A549 (cell line): ENCODE data around the gene SWAP70. TPM values are rescaled to one million over a fixed set of nuclear protein-coding genes. Genes with fewer than 3 reads are reported as not detected.

Experiments
- ATAC-seq, 2 experiments: fragments of 200-7000 bp in 1 of 2; fragments of >200 bp in 1 of 2; cut with Nextera tagmentation in 1 of 2; cut with Tn5 transposase in 1 of 2; 3 replicates each; pipeline versions ENCODE4 v1.8.0 to v1.9.1; 2018 to 2020; ENCODE audit warnings: mild to moderate bottlenecking in 1 of 2, moderate library complexity in 1 of 2
- CTCF ChIA-PET: fragments of 300-600 bp; sonication (Branson Sonifier 250); formaldehyde crosslinking; extraction: SDS; loops from one replicate; lab custom pipeline; 2021; ENCODE audit warnings: antibody characterized with exemption, inconsistent platforms; lab: Yijun Ruan, JAX
- POLR2A ChIA-PET: fragments of 350-600 bp; formaldehyde crosslinking; extraction: SDS; loops from one replicate; lab custom pipeline; 2021; ENCODE audit warnings: antibody characterized with exemption, inconsistent platforms; lab: Yijun Ruan, JAX
- DNase-seq, 2 experiments: peaks; one replicate each; pipeline versions ENCODE4 v3.0.0 to v3.0.0-alpha.2; 2011 to 2016; ENCODE audit warnings: low read depth in 1 of 2, low spot score in 1 of 2
- FAIRE-seq: peaks from 2 replicates; lab custom pipeline; 2011; peaks lifted over from hg19 to GRCh38; lab: Jason Lieb, UNC
- H3K27ac ChIP-seq, 2 experiments: fragments of >200 bp; sonication (Bioruptor Twin); formaldehyde crosslinking; 3 replicates each; pipeline ENCODE4 v1.5.1; 2016 to 2017
- H3K4me1 ChIP-seq: fragments of >200 bp; sonication (Bioruptor Twin); formaldehyde crosslinking; 3 replicates; pipeline ENCODE4 v1.6.1; 2016
- H3K4me2 ChIP-seq: fragments of >200 bp; sonication (Bioruptor Twin); formaldehyde crosslinking; 3 replicates; pipeline ENCODE4 v1.6.1; 2016
- H3K4me3 ChIP-seq: fragments of >200 bp; sonication (Bioruptor Twin); formaldehyde crosslinking; 3 replicates; pipeline ENCODE4 v1.5.1; 2016
- H3K9me3 ChIP-seq: fragments of >200 bp; sonication (Bioruptor Twin); formaldehyde crosslinking; 3 replicates; pipeline ENCODE4 v1.6.1; 2016
- CHD4 ChIP-seq: fragments of 200-600 bp; sonication (generic); IDR thresholded peaks from 2 replicates; pipeline ENCODE4 v1.6.1; 2016; ENCODE audit warnings: antibody characterized with exemption, mild to moderate bottlenecking, borderline replicate concordance
- CTCF ChIP-seq: fragments of >200 bp; sonication (Bioruptor Twin); formaldehyde crosslinking; IDR thresholded peaks from 3 replicates; pipeline ENCODE4 v1.5.1; 2016
- EHMT2 ChIP-seq: fragments of 200-600 bp; sonication (generic); IDR thresholded peaks from 2 replicates; pipeline ENCODE4 v1.6.1; 2016; ENCODE audit warnings: antibody characterized with exemption, low read depth, mild to moderate bottlenecking, moderate library complexity
- EP300 ChIP-seq, 2 experiments: fragments of >200 bp; sonication (Bioruptor Twin); formaldehyde crosslinking; IDR thresholded peaks; 2 replicates in 1 of 2; 3 replicates in 1 of 2; pipeline ENCODE4 v1.6.1; 2016 to 2017
- ESRRA ChIP-seq: fragments of 150-350 bp; IDR thresholded peaks from 2 replicates; pipeline ENCODE4 v1.6.1; 2014; ENCODE audit warnings: mild to moderate bottlenecking, low read length, borderline replicate concordance
- HES2 ChIP-seq: fragments of >200 bp; sonication (Bioruptor Twin); formaldehyde crosslinking; IDR thresholded peaks from 2 replicates; pipeline ENCODE4 v1.6.1; 2016
- HMGXB4 ChIP-seq: fragments of 250-450 bp; sonication (Bioruptor Pico); IDR thresholded peaks from 2 replicates; pipeline ENCODE4 v1.5.0; 2021; ENCODE audit warnings: mild to moderate bottlenecking, moderate library complexity, borderline replicate concordance
- JUN ChIP-seq, 2 experiments: fragments of >200 bp; sonication (Bioruptor Twin); formaldehyde crosslinking; IDR thresholded peaks; 2 replicates in 1 of 2; 3 replicates in 1 of 2; pipeline ENCODE4 v1.6.1; 2016 to 2017
- MYC ChIP-seq: IDR thresholded peaks from 2 replicates; pipeline ENCODE4 v1.6.1; 2012; ENCODE audit warnings: mild to moderate bottlenecking, inconsistent platforms, low read length, improper control_type of control experiment, borderline replicate concordance
- PHF8 ChIP-seq: fragments of 200-600 bp; sonication (generic); IDR thresholded peaks from 2 replicates; pipeline ENCODE4 v1.6.1; 2016; ENCODE audit warnings: low read depth, mild to moderate bottlenecking, antibody characterized with exemption, moderate library complexity, borderline replicate concordance
- POLR2A ChIP-seq: IDR thresholded peaks from 2 replicates; pipeline ENCODE4 v1.6.1; 2012; ENCODE audit warnings: mild to moderate bottlenecking, low read length
- RAD21 ChIP-seq, 2 experiments: fragments of >200 bp in 1 of 2; sonication (Bioruptor Twin) in 1 of 2; formaldehyde crosslinking in 1 of 2; IDR thresholded peaks in 1 of 2; conservative IDR thresholded peaks in 1 of 2; 2 replicates in 1 of 2; 3 replicates in 1 of 2; pipeline ENCODE4 v1.6.1; 2012 to 2018; ENCODE audit warnings: inconsistent platforms in 1 of 2
- RNF2 ChIP-seq: fragments of 200-600 bp; sonication (generic); IDR thresholded peaks from 2 replicates; pipeline ENCODE4 v1.6.1; 2016; ENCODE audit warnings: low read depth, mild to moderate bottlenecking, antibody characterized with exemption, moderate library complexity, borderline replicate concordance
- SMC3 ChIP-seq: fragments of >200 bp; sonication (Bioruptor Twin); formaldehyde crosslinking; IDR thresholded peaks from 3 replicates; pipeline ENCODE4 v1.6.1; 2018; ENCODE audit warnings: inconsistent platforms
- TFCP2L1 ChIP-seq: fragments of 250-450 bp; sonication (Bioruptor Pico); IDR thresholded peaks from 2 replicates; pipeline ENCODE4 v1.5.0; 2021; ENCODE audit warnings: mild to moderate bottlenecking
- TP53 ChIP-seq: fragments of 250-450 bp; sonication (Bioruptor Pico); IDR thresholded peaks from 2 replicates; pipeline ENCODE4 v1.5.0; 2021; ENCODE audit warnings: mild to moderate bottlenecking, moderate library complexity
- ZNF302 ChIP-seq: fragments of 250-450 bp; sonication (Bioruptor Pico); IDR thresholded peaks from 2 replicates; pipeline ENCODE4 v1.9.0; 2021; ENCODE audit warnings: inconsistent platforms, mild to moderate bottlenecking, moderate library complexity
- ZSCAN20 ChIP-seq: fragments of 250-450 bp; sonication (Bioruptor Pico); IDR thresholded peaks from 2 replicates; pipeline ENCODE4 v1.8.0; 2022; ENCODE audit warnings: mild to moderate bottlenecking, moderate library complexity
- WGBS: methylation state at CpG from one replicate; pipeline ENCODE4 v1.1.6; 2017; ENCODE audit errors: missing lambda C conversion rate; 5-methylcytosine and 5-hydroxymethylcytosine counted together
- polyA plus RNA-seq, 4 experiments: library from polyadenylated mRNA; depleted of rRNA in 3 of 4; stranded (reverse); fragments of >200 nt; fragmentation: RNase III in 1 of 4; extraction: RNeasy Plus Mini Kit Qiagen cat#74134 plus additional on column Dnase treatment in 1 of 4; gene quantifications; 2 replicates in 3 of 4; 3 replicates in 1 of 4; pipeline ENCODE4 v1.2.3, GENCODE V29; 2011 to 2017
- TF ChIP-seq, protein P1 (sequence below): IDR thresholded peaks from 2 replicates; pipeline ENCODE4 v1.6.1; 2012

Gene SWAP70
- polyA plus RNA-seq, 2 of the 4 experiments (the other 2 are of a cell fraction), result 24.5 to 25.5 TPM

- ChIA-PET CTCF (interaction anchor here (0.9 to 4.7 kb wide), 5 partner anchors 9 to 610 kb away, joined by 3 to 29 read pairs (median 10); no protein-coding TSS in a partner anchor), POLR2A (interaction anchor here (0.6 to 1.0 kb wide), 2 partner anchors 153 to 551 kb away, joined by 3 read pairs; no protein-coding TSS in a partner anchor)
- ATAC-seq, result no peak
- 96% methylated on average over 5 of the region's 5 CpGs for WGBS
- no peaks in the 10 kb centered on the region for H3K9me3 ChIP-seq
- no peak for FAIRE-seq
- H3K4me3 ChIP-seq, result no peak overlapping the region
- TF ChIP-seq EP300 (IDR thresholded peaks at IDR 0.05) (no peak), HMGXB4 (CRISPR knock-in tag) (no peak), HES2 (no peak), TFCP2L1 (no peak), ZNF302 (CRISPR knock-in tag) (no peak)
- H3K4me2 ChIP-seq, result no peak overlapping the region
- H3K27ac ChIP-seq, result peak overlapping the region in 1 of 2 experiments; percentile 95; a peak in 3 of 6 replicates
- no peak for DNase-seq
- H3K4me1 ChIP-seq, result peaks cover 56% of the 10 kb centered on the region
These were observed 92.6 kb downstream of the SWAP70 start for GRCh38 chr11:9756461-9756860.

DNA sequence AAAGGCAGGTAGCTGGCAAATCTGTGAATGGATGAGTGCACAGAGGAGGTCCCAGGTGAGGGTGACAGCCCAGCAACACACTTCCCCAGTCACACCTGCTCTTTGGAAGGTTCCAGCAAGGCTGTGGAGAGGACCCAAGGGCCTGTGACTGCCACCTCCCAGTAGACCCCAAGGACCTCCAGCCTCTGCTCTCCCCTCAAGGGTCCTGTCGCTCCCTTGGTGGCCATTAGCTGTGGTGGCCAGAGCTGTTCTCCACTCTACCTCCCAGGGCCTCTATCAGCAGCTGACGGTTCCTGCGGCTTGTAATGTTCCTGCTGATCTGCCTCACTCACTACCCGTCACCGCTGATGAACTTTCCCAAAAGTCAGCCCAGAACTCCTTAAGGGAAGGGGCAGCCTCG, 93.0 kb downstream of the SWAP70 start:
- no peak for ATAC-seq
- Histone ChIP-seq H3K4me1 (peaks cover 55% of the 10 kb centered on the region), H3K27ac (peak overlapping the region in 1 of 2 experiments; percentile 95; a peak in 3 of 6 replicates), H3K4me3 (no peak overlapping the region), H3K4me2 (no peak overlapping the region), H3K9me3 (no peaks in the 10 kb centered on the region)
- 98% methylated on average over 6 of the region's 6 CpGs for WGBS
- ChIA-PET CTCF (interaction anchor here (0.9 to 4.7 kb wide), 5 partner anchors 10 to 610 kb away, joined by 3 to 29 read pairs (median 10); no protein-coding TSS in a partner anchor), POLR2A (interaction anchor here (0.6 to 1.0 kb wide), 2 partner anchors 153 to 551 kb away, joined by 3 read pairs; no protein-coding TSS in a partner anchor)
- TF ChIP-seq RNF2, result no peak
- TF ChIP-seq JUN (IDR thresholded peaks at IDR 0.05), result no peak
- TF ChIP-seq ESRRA, result no peak
- FAIRE-seq, result no peak
- no peak for DNase-seq

DNA sequence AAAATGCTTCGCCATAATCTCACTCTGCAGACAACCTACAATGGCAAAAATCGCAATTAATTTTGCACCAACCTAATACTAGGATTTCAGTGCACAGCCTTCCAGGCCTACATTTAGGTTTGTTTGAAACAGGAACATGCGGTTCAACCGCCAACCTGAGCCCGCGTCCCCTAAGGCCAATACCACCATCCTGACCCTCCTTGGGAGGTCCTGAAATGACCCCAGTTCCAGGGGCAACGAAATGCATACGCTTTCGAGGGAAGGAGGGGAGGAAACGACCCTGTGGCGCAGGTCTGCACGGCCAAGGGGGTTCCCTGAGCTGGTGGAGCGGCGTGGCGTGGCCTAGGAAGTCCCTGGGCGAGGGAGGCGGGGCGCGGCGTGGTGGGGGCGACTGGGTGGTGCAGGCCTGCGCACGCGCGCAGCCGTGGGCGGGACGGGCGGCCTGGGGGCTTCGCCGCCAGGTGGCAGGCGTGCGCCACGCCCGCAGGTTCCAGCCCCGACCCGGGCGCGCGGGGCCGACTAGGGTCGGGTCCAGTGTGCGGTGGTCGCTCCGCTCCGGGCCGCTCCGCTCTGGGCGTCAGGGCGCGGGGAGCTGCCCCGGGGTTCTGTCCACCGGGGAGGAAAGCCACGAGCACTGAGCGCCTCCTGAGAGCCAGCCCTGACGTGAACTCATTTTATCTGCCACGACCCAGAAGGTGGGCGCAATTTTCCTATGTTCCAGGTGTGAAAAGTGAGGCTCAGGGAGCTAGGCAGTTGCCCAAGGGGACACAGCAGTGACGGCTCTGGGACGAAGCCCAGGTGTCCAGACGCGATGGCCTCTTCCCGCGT, 94.1 kb downstream of the SWAP70 start:
- FAIRE-seq, result no peak
- CTCF ChIA-PET, result interaction anchor here (0.6 to 4.0 kb wide), 63 partner anchors 9 to 979 kb away, joined by 3 to 106 read pairs (median 4); partner anchors contain the start of gene ADM
- POLR2A ChIA-PET, result interaction anchor here (0.6 to 2.8 kb wide), 6 partner anchors 215 to 569 kb away, joined by 3 to 53 read pairs (median 9); partner anchors contain the start of gene ADM
- TF ChIP-seq, protein P1, sequence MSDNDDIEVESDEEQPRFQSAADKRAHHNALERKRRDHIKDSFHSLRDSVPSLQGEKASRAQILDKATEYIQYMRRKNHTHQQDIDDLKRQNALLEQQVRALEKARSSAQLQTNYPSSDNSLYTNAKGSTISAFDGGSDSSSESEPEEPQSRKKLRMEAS, result peak; percentile 86
- TF ChIP-seq PHF8 (peak; percentile 40; the same call in 1 of the 2 replicates), JUN (IDR thresholded peaks at IDR 0.05) (peak in 1 of 2 experiments; percentile 66; a peak in 3 of 5 replicates), ZSCAN20 (CRISPR knock-in tag) (no peak), TP53 (CRISPR knock-in tag) (no peak), CTCF (peak; percentile 92), CHD4 (peak; percentile 71; the same call in 1 of the 2 replicates), RAD21 (conservative IDR thresholded peaks at IDR 0.05 in 1 of 2, IDR thresholded peaks at IDR 0.05 in 1 of 2) (peak; percentile 70 to 99; a peak in 4 of 5 replicates), EHMT2 (no peak), SMC3 (peak; percentile 98), POLR2A (peak; percentile 82), MYC (peak; percentile 60)
- 15% methylated on average over 25 of the region's 64 CpGs for WGBS
- peak overlapping the region; percentile 70 for H3K4me3 ChIP-seq
- ATAC-seq, result peak; percentile 37 to 79
- DNase-seq, result peak; percentile 83 to 92
- H3K4me2 ChIP-seq, result peak overlapping the region; percentile 99
- peaks cover 43% of the 10 kb centered on the region for H3K4me1 ChIP-seq
- peak overlapping the region; percentile 95 to 98 for H3K27ac ChIP-seq
- no peaks in the 10 kb centered on the region for H3K9me3 ChIP-seq
